Measurements from ENCODE around the gene TEC. TPM values are rescaled to one million over a fixed set of nuclear protein-coding genes. Genes with fewer than 3 reads are reported as not detected.

Gene TEC
- total and polyA plus RNA-seq, 2 of the 8 experiments (the other 6 are each of a cell fraction or from before 2014, with no cell fraction given), result 0.73 to 1.8 TPM

GRCh38 chr4:48175328-48175727 is 94.3 kb downstream of the TEC start:
- no peak overlapping the region for H4K8ac ChIP-seq (ENCODE audit: extremely low read depth, insufficient read depth, low read length)
- H3K36me3 ChIP-seq (ENCODE audit: control insufficient read depth in 2 of 4, insufficient read depth in 4 of 4, low read length in 3 of 4), result no peaks in the 10 kb centered on the region
- no peak overlapping the region for H3K9ac ChIP-seq (replicated peaks in 1 of 4; ENCODE audit: extremely low read depth in 1 of 4, low read depth in 3 of 4, low read length in 3 of 4)
- H3K4me3 ChIP-seq (ENCODE audit: extremely low read depth in 1 of 4, insufficient read depth in 2 of 4, low read depth in 3 of 4, low read length in 4 of 4), result no peak overlapping the region
- peak; percentile 36; the same call in 1 of the 2 replicates for TF ChIP-seq SP1 (IDR thresholded peaks at IDR 0.05; ENCODE audit: low read depth, low read length)
- TF ChIP-seq TEAD4 (IDR thresholded peaks at IDR 0.05; ENCODE audit: low read depth, low read length), result peak; percentile 96
- TF ChIP-seq KDM1A (IDR thresholded peaks at IDR 0.05; ENCODE audit: borderline replicate concordance, low read length), result no peak
- H3K27ac ChIP-seq (ENCODE audit: low read depth, low read length), result no peak overlapping the region
- no peak overlapping the region for H3K23ac ChIP-seq (ENCODE audit: insufficient read length)
- no peak overlapping the region for H2BK5ac ChIP-seq (ENCODE audit: low read depth, low read length)
- no peaks in the 10 kb centered on the region for H3K79me1 ChIP-seq (ENCODE audit: low read depth, low read length)
- H3K14ac ChIP-seq (ENCODE audit: insufficient read length), result no peak overlapping the region
- no peaks in the 10 kb centered on the region for H4K20me1 ChIP-seq (replicated peaks in 1 of 2; ENCODE audit: control insufficient read depth in 1 of 2, insufficient read depth in 2 of 2, low read length in 2 of 2)
- no peak overlapping the region for H3K56ac ChIP-seq (replicated peaks; ENCODE audit: insufficient read length, low read depth, low read length)
- H3K4ac ChIP-seq (replicated peaks; ENCODE audit: insufficient read length, low read depth, low read length), result no peak overlapping the region
- H3K4me1 ChIP-seq (replicated peaks in 1 of 4; ENCODE audit: control insufficient read depth in 3 of 4, insufficient read depth in 4 of 4, low read length in 3 of 4), result peaks cover 0 to 2% (median 0%) of the 10 kb centered on the region in 4 experiments; a peak in 1 of 7 replicates
- H4K91ac ChIP-seq (replicated peaks; ENCODE audit: insufficient read length, low read length), result no peak overlapping the region
- H3K27me3 ChIP-seq (replicated peaks in 1 of 4; ENCODE audit: control insufficient read depth in 3 of 4, extremely low read depth in 1 of 4, insufficient read depth in 3 of 4, low read length in 3 of 4), result no peaks in the 10 kb centered on the region
- CTCF ChIA-PET (ENCODE audit: partially characterized antibody), result interaction anchor here (0.5 to 1.5 kb wide), 6 partner anchors 12 to 487 kb away, joined by 3 to 5 read pairs (median 3); no protein-coding TSS in a partner anchor
- H3K79me2 ChIP-seq (ENCODE audit: control insufficient read depth in 1 of 2, insufficient read depth in 2 of 2, low read length in 2 of 2), result no peaks in the 10 kb centered on the region
- no peak overlapping the region for H3K18ac ChIP-seq (ENCODE audit: extremely low read depth, low read length)
- no peak overlapping the region for H2BK15ac ChIP-seq (ENCODE audit: low read length)
- H3K9me3 ChIP-seq (ENCODE audit: insufficient read depth in 2 of 2, low read depth in 1 of 2, low read length in 1 of 2), result peaks cover 0 to 6% of the 10 kb centered on the region in 2 experiments; a peak in 1 of 4 replicates
- H2AFZ ChIP-seq (ENCODE audit: low read length), result no peak overlapping the region
- DNase-seq (ENCODE audit: low read depth in 1 of 2, low spot score in 2 of 2) (no peak), FAIRE-seq (peak; percentile 19)
- no peak overlapping the region for H2AK5ac ChIP-seq (ENCODE audit: low read depth, low read length)
- H2BK120ac ChIP-seq (replicated peaks; ENCODE audit: low read depth, low read length), result no peak overlapping the region
- no peak overlapping the region for H3K4me2 ChIP-seq (ENCODE audit: insufficient read depth in 1 of 2, low read depth in 2 of 2, low read length in 2 of 2)
- POLR2A ChIA-PET (ENCODE audit: partially characterized antibody), result interaction anchor here (1.1 kb wide), 2 partner anchors 21 to 48 kb away, joined by 3 read pairs; no protein-coding TSS in a partner anchor
- H4K5ac ChIP-seq (ENCODE audit: insufficient read length, low read depth, low read length), result no peak overlapping the region
- 76% methylated on average over 7 of the region's 7 CpGs; no CpG with 5 or more reads in 1 of the 2 experiments for WGBS, 2 experiments (ENCODE audit: extremely low coverage in 1 of 2, insufficient coverage in 1 of 2, insufficient read length in 1 of 2, insufficient replicate concordance in 2 of 2, low coverage in 1 of 2, low lambda C conversion rate in 2 of 2, missing lambda C conversion rate in 1 of 2)
- H3K23me2 ChIP-seq (ENCODE audit: low read depth, low read length), result no peaks in the 10 kb centered on the region
- H2BK20ac ChIP-seq (ENCODE audit: low read length), result no peak overlapping the region
- H2BK12ac ChIP-seq (ENCODE audit: low read depth, low read length), result 0 out of 2 replicates have a peak overlapping the region, but pooled peaks have one; percentile 35

Measured in H1 (cell line).